ENCODE measurements around the gene FAF1. TPM values are rescaled to one million over a fixed set of nuclear protein-coding genes. Genes with fewer than 3 reads are reported as not detected.

FAF1 gene
- total RNA-seq, 1 donor from 2014 or later = 58.8 TPM

DNA sequence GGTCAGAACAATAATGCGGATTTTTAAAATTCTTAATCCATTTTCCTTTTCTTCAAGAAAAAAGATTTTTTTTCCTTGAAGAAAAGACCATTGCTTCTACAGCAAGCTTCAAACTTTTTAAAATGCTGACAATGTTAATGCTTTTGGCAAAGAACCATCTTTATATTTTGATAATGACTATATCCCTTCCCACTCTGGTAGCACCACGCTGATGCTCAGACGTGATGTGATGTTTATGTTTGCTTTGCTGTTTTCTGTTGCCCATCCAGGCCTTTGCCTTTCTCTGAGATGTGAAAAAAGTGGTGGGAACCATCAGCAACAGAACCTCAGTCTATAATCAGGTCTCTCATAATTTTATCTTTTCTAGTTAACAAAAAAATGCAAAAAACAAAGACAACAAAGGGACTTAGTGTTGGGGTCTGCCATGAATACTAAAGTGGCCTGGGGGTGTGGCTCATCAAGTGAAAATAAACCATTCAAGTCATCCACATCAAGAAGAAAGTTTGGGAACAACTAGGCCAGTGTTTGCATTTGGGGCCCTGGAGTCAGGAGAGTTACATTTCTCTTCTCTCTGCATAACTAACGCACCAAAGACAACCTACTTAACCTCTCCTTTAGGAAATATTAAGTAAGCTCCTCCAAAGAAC is 292.2 kb downstream of the FAF1 start:
- H3K9me3 Mint-ChIP-seq = no peaks in the 10 kb centered on the region
- intact Hi-C loops (cut with micrococcal nuclease) = no loop called here
- H3K36me3 Mint-ChIP-seq (ENCODE audit: low read depth) = no peaks in the 10 kb centered on the region
- H3K27ac Mint-ChIP-seq = no peak overlapping the region
- H3K4me1 Mint-ChIP-seq (ENCODE audit: low read depth) = no peaks in the 10 kb centered on the region
- H3K4me3 Mint-ChIP-seq = no peak overlapping the region
- DNase-seq (ENCODE audit: low spot score) = no peak
- H3K27me3 Mint-ChIP-seq (ENCODE audit: insufficient read depth) = no peaks in the 10 kb centered on the region

- intact Hi-C loops (cut with micrococcal nuclease) = no loop called here
- H3K9me3 Mint-ChIP-seq = no peaks in the 10 kb centered on the region
- no peaks in the 10 kb centered on the region for H3K36me3 Mint-ChIP-seq (ENCODE audit: low read depth)
- H3K27me3 Mint-ChIP-seq (ENCODE audit: insufficient read depth) = no peaks in the 10 kb centered on the region
- DNase-seq (ENCODE audit: low spot score) = no peak
- no peak overlapping the region for H3K4me3 Mint-ChIP-seq
- no peaks in the 10 kb centered on the region for H3K4me1 Mint-ChIP-seq (ENCODE audit: low read depth)
- no peak overlapping the region for H3K27ac Mint-ChIP-seq
These were observed 292.8 kb downstream of the FAF1 start for GRCh38 chr1:50667272-50667671.

DNA sequence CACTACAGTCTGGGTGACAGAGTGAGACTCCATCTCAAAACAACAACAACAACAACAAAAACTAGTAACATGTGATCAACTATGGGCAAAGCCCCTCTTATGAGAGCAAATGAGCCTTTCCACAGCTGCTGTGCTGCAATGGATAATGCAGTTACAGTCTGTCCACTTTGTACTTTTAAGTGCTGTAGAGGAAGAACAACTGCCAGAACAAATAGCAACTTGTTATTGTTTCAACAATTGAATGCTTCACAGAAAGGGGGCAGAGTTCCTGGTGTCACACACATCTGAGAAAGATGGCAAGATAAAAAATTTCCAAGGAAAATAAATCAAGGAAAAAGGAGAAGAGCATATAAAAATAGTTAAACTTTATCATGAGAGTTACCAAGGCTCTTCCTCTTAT is 293.2 kb downstream of the FAF1 start:
- Mint-ChIP-seq H3K27me3 (ENCODE audit: insufficient read depth) (no peaks in the 10 kb centered on the region), H3K9me3 (no peaks in the 10 kb centered on the region), H3K4me1 (ENCODE audit: low read depth) (no peaks in the 10 kb centered on the region), H3K27ac (no peak overlapping the region), H3K36me3 (ENCODE audit: low read depth) (no peaks in the 10 kb centered on the region), H3K4me3 (no peak overlapping the region)
- intact Hi-C loops (cut with micrococcal nuclease) = no loop called here
- no peak for DNase-seq (ENCODE audit: low spot score)

GRCh38 chr1:50665413-50665812 is 294.7 kb downstream of the FAF1 start:
- Mint-ChIP-seq H3K36me3 (ENCODE audit: low read depth) (no peaks in the 10 kb centered on the region), H3K27ac (no peak overlapping the region), H3K9me3 (no peaks in the 10 kb centered on the region), H3K4me3 (no peak overlapping the region), H3K27me3 (ENCODE audit: insufficient read depth) (no peaks in the 10 kb centered on the region), H3K4me1 (ENCODE audit: low read depth) (no peaks in the 10 kb centered on the region)
- intact Hi-C loops (cut with micrococcal nuclease) = no loop called here
- no peak for DNase-seq (ENCODE audit: low spot score)

DNA sequence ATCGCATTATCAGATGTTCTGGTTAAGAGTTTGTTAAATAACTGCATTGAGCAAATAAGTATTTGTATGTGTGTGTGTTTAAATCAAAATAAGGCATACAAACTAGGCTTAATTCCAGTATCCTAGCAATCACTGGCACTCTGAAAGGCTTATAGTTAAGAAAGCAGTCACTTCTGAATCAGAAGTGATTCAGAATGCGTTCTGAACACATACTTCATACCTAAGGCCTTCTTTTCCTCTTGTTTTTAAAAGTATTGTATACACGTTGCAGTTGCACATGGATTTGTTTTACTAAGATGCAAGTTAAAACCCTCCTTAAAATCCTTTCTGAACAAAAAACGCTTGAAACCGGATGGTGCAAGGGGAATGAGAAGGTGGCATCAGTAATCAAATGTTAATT is 298.4 kb downstream of the FAF1 start:
- intact Hi-C loops (cut with micrococcal nuclease) = no loop called here
- Mint-ChIP-seq H3K27ac (no peak overlapping the region), H3K4me1 (ENCODE audit: low read depth) (no peaks in the 10 kb centered on the region), H3K36me3 (ENCODE audit: low read depth) (no peaks in the 10 kb centered on the region), H3K4me3 (no peak overlapping the region), H3K27me3 (ENCODE audit: insufficient read depth) (no peaks in the 10 kb centered on the region), H3K9me3 (no peaks in the 10 kb centered on the region)
- DNase-seq (ENCODE audit: low spot score) = no peak

GRCh38 chr1:50659107-50659662 is 300.9 kb downstream of the FAF1 start:
- H3K36me3 Mint-ChIP-seq (ENCODE audit: low read depth) = no peaks in the 10 kb centered on the region
- H3K4me3 Mint-ChIP-seq = no peak overlapping the region
- H3K4me1 Mint-ChIP-seq (ENCODE audit: low read depth) = no peaks in the 10 kb centered on the region
- no peak for DNase-seq (ENCODE audit: low spot score)
- intact Hi-C loops (cut with micrococcal nuclease) = no loop called here
- no peaks in the 10 kb centered on the region for H3K9me3 Mint-ChIP-seq
- no peak overlapping the region for H3K27ac Mint-ChIP-seq
- H3K27me3 Mint-ChIP-seq (ENCODE audit: insufficient read depth) = no peaks in the 10 kb centered on the region

GRCh38 chr1:50658459-50659076 is 301.5 kb downstream of the FAF1 start:
- DNase-seq (ENCODE audit: low spot score) = no peak
- Mint-ChIP-seq H3K27ac (no peak overlapping the region), H3K4me1 (ENCODE audit: low read depth) (no peaks in the 10 kb centered on the region), H3K36me3 (ENCODE audit: low read depth) (no peaks in the 10 kb centered on the region), H3K27me3 (ENCODE audit: insufficient read depth) (no peaks in the 10 kb centered on the region), H3K9me3 (no peaks in the 10 kb centered on the region), H3K4me3 (no peak overlapping the region)
- intact Hi-C loops (cut with micrococcal nuclease) = no loop called here

DNA sequence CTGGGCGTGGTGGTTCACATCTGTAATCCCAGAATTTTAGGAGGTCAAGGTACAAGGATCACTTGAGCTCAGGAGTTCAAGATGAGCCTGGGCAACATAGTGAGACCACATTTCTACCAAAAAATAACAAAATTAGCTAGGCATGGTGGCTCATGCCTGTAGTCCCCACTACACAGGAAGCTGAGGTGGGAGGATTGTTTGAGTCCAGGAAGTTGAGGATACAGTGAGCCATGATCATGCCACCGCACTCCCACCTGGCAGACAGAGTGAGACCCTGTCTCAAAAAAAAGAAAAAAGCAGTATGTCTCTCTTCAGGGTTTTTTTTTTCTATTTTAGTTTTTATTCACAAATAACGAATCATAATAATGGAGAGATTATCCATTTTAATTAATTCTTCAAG is 303.1 kb downstream of the FAF1 start:
- DNase-seq (ENCODE audit: low spot score) = no peak
- Mint-ChIP-seq H3K4me3 (no peak overlapping the region), H3K27me3 (ENCODE audit: insufficient read depth) (no peaks in the 10 kb centered on the region), H3K9me3 (no peaks in the 10 kb centered on the region), H3K27ac (no peak overlapping the region), H3K36me3 (ENCODE audit: low read depth) (no peaks in the 10 kb centered on the region), H3K4me1 (ENCODE audit: low read depth) (no peaks in the 10 kb centered on the region)
- intact Hi-C loops (cut with micrococcal nuclease) = no loop called here

- H3K36me3 Mint-ChIP-seq (ENCODE audit: low read depth) = no peaks in the 10 kb centered on the region
- intact Hi-C loops (cut with micrococcal nuclease) = no loop called here
- H3K27me3 Mint-ChIP-seq (ENCODE audit: insufficient read depth) = no peaks in the 10 kb centered on the region
- H3K4me3 Mint-ChIP-seq = no peak overlapping the region
- H3K4me1 Mint-ChIP-seq (ENCODE audit: low read depth) = no peaks in the 10 kb centered on the region
- no peaks in the 10 kb centered on the region for H3K9me3 Mint-ChIP-seq
- no peak overlapping the region for H3K27ac Mint-ChIP-seq
- no peak for DNase-seq (ENCODE audit: low spot score)
These were observed 308.4 kb downstream of the FAF1 start for GRCh38 chr1:50651476-50652263.

DNA sequence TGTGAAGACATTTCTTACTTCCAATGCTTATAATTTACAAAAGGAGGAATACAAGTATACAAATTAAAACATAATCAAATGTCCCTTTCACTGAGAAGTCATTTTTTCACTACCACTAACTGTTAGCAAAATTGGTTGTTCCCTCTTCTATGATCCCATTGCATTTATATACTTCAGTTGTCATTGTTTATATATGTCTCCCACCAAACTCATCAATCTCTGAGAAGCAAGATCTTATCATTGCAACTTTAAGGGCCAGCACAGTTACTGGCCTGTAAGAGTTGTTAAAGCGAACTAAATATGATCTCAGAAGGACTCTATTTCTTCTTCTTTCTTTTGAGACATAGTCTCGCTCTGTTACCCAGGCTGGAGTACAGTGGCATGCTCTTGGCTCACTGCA is 313.5 kb downstream of the FAF1 start:
- Mint-ChIP-seq H3K27ac (no peak overlapping the region), H3K27me3 (ENCODE audit: insufficient read depth) (no peaks in the 10 kb centered on the region), H3K4me3 (no peak overlapping the region), H3K36me3 (ENCODE audit: low read depth) (peaks cover 2% of the 10 kb centered on the region), H3K9me3 (no peaks in the 10 kb centered on the region), H3K4me1 (ENCODE audit: low read depth) (no peaks in the 10 kb centered on the region)
- no peak for DNase-seq (ENCODE audit: low spot score)
- intact Hi-C loops (cut with micrococcal nuclease) = no loop called here

DNA sequence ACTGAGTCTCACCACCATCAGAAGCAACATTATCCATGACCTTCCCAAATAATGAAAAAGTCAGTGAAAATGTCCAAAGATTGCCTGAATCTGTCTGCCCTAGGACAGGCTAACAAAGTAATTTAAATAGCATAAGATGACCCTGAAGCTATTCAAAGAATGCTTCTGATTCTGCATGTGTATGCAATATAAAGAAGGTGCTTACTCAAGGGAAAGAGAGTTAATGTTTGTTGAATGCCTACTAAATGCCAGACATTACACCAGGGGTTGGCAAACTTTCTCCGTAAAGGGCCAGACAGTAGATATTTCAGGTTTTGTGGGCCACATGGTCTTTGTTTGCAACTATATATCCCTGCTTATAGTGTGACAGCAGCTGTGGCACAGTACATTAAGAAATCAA is 314.9 kb downstream of the FAF1 start:
- H3K36me3 Mint-ChIP-seq (ENCODE audit: low read depth) = peaks cover 2% of the 10 kb centered on the region
- no peak for DNase-seq (ENCODE audit: low spot score)
- no peak overlapping the region for H3K4me3 Mint-ChIP-seq
- no peaks in the 10 kb centered on the region for H3K27me3 Mint-ChIP-seq (ENCODE audit: insufficient read depth)
- no peak overlapping the region for H3K27ac Mint-ChIP-seq
- intact Hi-C loops (cut with micrococcal nuclease) = no loop called here
- H3K4me1 Mint-ChIP-seq (ENCODE audit: low read depth) = no peaks in the 10 kb centered on the region
- no peaks in the 10 kb centered on the region for H3K9me3 Mint-ChIP-seq

DNA sequence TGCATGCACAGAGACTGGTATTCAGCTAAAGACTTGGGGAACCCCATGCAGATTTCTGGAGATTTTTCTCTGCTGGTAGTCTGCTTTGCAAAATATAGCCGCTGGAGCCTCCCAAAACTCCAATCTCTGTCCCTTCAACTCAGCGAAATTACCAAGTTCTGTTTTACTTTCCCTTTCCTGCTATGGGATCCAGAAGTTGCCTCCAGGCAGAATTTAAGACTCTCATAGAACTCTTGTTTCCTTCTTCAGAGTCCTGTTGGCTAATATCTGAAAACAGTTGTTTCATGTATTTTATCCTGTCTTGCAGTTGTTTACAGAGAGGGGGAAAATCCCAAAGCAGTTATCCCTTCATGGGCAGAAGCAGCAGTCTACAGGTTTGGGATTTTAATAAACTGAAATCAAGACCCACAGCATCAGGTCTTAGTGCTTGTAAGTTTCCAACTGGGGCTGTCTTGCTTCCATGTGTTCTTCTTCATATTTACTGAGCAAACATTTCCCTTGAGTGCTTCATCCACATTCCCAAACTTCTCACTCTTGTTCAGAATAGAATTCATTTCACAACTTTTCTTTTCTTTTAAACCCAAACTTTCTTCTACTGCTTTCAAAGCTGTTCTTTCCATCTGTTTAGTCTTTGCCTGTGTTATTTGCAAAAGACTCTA is 315.5 kb downstream of the FAF1 start:
- peaks cover 2% of the 10 kb centered on the region for H3K36me3 Mint-ChIP-seq (ENCODE audit: low read depth)
- no peaks in the 10 kb centered on the region for H3K27me3 Mint-ChIP-seq (ENCODE audit: insufficient read depth)
- no peak for DNase-seq (ENCODE audit: low spot score)
- intact Hi-C loops (cut with micrococcal nuclease) = no loop called here
- H3K9me3 Mint-ChIP-seq = no peaks in the 10 kb centered on the region
- no peak overlapping the region for H3K4me3 Mint-ChIP-seq
- H3K4me1 Mint-ChIP-seq (ENCODE audit: low read depth) = no peaks in the 10 kb centered on the region
- H3K27ac Mint-ChIP-seq = no peak overlapping the region

DNA sequence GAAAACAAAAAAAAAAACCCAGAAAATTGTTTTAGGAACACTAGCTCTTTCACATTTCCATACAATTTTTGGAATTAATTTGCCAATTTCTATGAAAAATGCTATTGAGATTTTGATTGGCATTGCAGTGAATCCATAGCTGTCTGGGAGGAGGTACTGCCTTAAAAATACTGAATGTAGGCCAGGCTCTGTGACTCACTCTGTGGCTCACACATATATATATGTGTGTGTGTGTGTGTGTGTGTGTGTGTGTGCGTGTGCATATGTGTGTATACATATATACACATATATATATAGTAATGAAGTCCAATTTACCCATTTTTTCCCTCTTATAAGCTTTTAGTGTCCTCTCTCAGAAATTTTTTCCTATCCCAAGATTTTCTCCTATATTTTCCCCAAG is 322.6 kb downstream of the FAF1 start:
- no peak for DNase-seq (ENCODE audit: low spot score)
- no peaks in the 10 kb centered on the region for H3K36me3 Mint-ChIP-seq (ENCODE audit: low read depth)

More for the DNA sequence above, 322.6 kb downstream of the FAF1 start:
- Mint-ChIP-seq H3K27me3 (ENCODE audit: insufficient read depth) (no peaks in the 10 kb centered on the region), H3K4me3 (no peak overlapping the region), H3K27ac (no peak overlapping the region), H3K9me3 (no peaks in the 10 kb centered on the region), H3K4me1 (ENCODE audit: low read depth) (no peaks in the 10 kb centered on the region)
- intact Hi-C loops (cut with micrococcal nuclease) = no loop called here
